Stomach (tissue), 9 donors: Measurements from ENCODE around the gene GCHFR. TPM values are rescaled to one million over a fixed set of nuclear protein-coding genes. Genes with fewer than 3 reads are reported as not detected.

Source experiments
- DNase-seq, 2 donors: peaks; one replicate each; pipeline versions ENCODE4 v3.0.0 to v3.0.0-alpha.2; 2013 to 2019
- H3K27ac ChIP-seq, 5 donors: fragments of 200-600 bp in 4 of 5; sonication (generic) in 4 of 5; one replicate each; pipeline ENCODE4 v1.5.1; 2013 to 2019; ENCODE audit warnings: mild to moderate bottlenecking in 1 of 5, moderate library complexity in 1 of 5
- H3K27me3 ChIP-seq, 3 donors: fragments of 200-600 bp; sonication (generic); one replicate each; pipeline ENCODE4 v1.5.1; 2017 to 2019; ENCODE audit warnings: mixed run types in 1 of 3
- H3K36me3 ChIP-seq, 4 donors: fragments of 200-600 bp; sonication (generic); 1 replicate in 3 of 4; 2 replicates in 1 of 4; pipeline ENCODE4 v1.5.1; 2016 to 2019
- H3K4me1 ChIP-seq, 4 donors: fragments of 200-600 bp; sonication (generic); one replicate each; pipeline ENCODE4 v1.5.1; 2016 to 2019
- H3K4me3 ChIP-seq, 4 donors: fragments of 200-600 bp; sonication (generic) in 3 of 4; one replicate each; pipeline ENCODE4 v1.5.1; 2016 to 2019; ENCODE audit warnings: mild to moderate bottlenecking in 1 of 4
- H3K9me3 ChIP-seq, 4 donors: fragments of 200-600 bp; sonication (generic); one replicate each; pipeline ENCODE4 v1.5.1; 2016 to 2019
- EP300 ChIP-seq: sonication (generic); formaldehyde crosslinking; IDR thresholded peaks from one replicate; pipeline ENCODE4 v1.6.1; 2017; ENCODE audit warnings: antibody characterized with exemption
- POLR2A ChIP-seq, 4 donors: fragments of 450-650 bp; IDR thresholded peaks; one replicate each; pipeline ENCODE4 v1.6.1; 2016; ENCODE audit warnings: antibody characterized with exemption in 4 of 4, control low read depth in 2 of 4, mild to moderate bottlenecking in 1 of 4, moderate library complexity in 1 of 4
- POLR2AphosphoS5 ChIP-seq, 3 donors: sonication (generic); formaldehyde crosslinking; IDR thresholded peaks; one replicate each; pipeline ENCODE4 v1.6.1; 2016; ENCODE audit warnings: antibody characterized with exemption in 3 of 3
- WGBS, 5 donors: extraction: QIAGEN DNeasy Blood & Tissue Kit in 3 of 5; methylation state at CpG; one replicate each; pipeline versions ENCODE4 v1.1.5 to v1.1.7; 2013 to 2018; 5-methylcytosine and 5-hydroxymethylcytosine counted together
- intact Hi-C: fragments of 100-400 bp; cut with DNase I; formaldehyde crosslinking; loops from one replicate; pipeline ENCODE4 v1.15.1; 2023; ENCODE audit warnings: low total_unique reads
- polyA plus RNA-seq, 3 donors: library from polyadenylated mRNA; stranded (reverse); fragments of 200-250 nt; gene quantifications; one replicate each; pipeline ENCODE4 v1.2.3, GENCODE V29; 2013
- total RNA-seq, 5 donors: library from RNA; depleted of rRNA; stranded (reverse); fragments of >200 nt; gene quantifications; one replicate each; pipeline versions ENCODE4 v1.1.0 to v1.2.3, GENCODE V29; 2014 to 2016
- TF ChIP-seq, protein P1 (sequence below), 7 experiments: fragments of 450-650 bp in 4 of 7; fragments of 200-600 bp in 3 of 7; sonication (generic) in 3 of 7; IDR thresholded peaks; one replicate each; pipeline ENCODE4 v1.5.1; 2016 to 2019; ENCODE audit warnings: antibody characterized with exemption in 7 of 7, control low read depth in 2 of 7, mild to moderate bottlenecking in 1 of 7
- donor health status: healthy with polysubstance abuse.
- donor health status: Bipolar disorder and iron deficiency.
- donor health status: healthy.

GCHFR gene
- total and polyA plus RNA-seq, 8 donors: 1.3 to 37.4 (median 17.5) TPM; not detected in 2

DNA sequence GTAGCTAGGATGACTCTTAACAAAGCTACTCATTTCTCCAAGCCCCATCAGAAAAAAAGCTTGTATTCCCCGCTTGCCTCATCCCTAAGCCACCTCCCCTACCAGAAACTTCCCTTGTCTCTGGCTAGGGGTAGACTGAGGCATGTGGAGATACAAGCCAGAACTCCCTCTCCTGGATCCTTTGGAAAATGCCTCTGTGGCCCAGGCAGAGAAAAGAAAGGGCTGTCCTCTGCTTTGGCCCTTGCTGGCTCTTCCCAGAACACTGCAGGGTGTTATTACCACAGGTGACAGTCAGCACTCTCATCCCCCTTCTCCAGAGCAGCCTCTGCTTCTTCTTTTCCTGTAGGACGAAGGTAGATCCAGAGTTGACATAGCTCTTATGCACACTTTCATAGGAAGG lies 24.0 kb upstream of the GCHFR start:
- no peak for DNase-seq
- Histone ChIP-seq H3K36me3 (peaks cover 69 to 100% (median 100%) of the 10 kb centered on the region in 4 donors), H3K9me3 (no peaks in the 10 kb centered on the region), H3K4me3 (no peak overlapping the region), H3K4me1 (no peaks in the 10 kb centered on the region), H3K27me3 (no peaks in the 10 kb centered on the region), H3K27ac (no peak overlapping the region)
- no peak for TF ChIP-seq POLR2A (IDR thresholded peaks at IDR 0.05)
- no peak for TF ChIP-seq EP300
- no peak for TF ChIP-seq POLR2AphosphoS5 (IDR thresholded peaks at IDR 0.05)
- TF ChIP-seq, protein P1, sequence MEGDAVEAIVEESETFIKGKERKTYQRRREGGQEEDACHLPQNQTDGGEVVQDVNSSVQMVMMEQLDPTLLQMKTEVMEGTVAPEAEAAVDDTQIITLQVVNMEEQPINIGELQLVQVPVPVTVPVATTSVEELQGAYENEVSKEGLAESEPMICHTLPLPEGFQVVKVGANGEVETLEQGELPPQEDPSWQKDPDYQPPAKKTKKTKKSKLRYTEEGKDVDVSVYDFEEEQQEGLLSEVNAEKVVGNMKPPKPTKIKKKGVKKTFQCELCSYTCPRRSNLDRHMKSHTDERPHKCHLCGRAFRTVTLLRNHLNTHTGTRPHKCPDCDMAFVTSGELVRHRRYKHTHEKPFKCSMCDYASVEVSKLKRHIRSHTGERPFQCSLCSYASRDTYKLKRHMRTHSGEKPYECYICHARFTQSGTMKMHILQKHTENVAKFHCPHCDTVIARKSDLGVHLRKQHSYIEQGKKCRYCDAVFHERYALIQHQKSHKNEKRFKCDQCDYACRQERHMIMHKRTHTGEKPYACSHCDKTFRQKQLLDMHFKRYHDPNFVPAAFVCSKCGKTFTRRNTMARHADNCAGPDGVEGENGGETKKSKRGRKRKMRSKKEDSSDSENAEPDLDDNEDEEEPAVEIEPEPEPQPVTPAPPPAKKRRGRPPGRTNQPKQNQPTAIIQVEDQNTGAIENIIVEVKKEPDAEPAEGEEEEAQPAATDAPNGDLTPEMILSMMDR (IDR thresholded peaks at IDR 0.05): no peak
- intact Hi-C loops: no loop called here
- 96 to 97% (median 96%) methylated on average over 2 of the region's 2 CpGs for WGBS, 5 donors

DNA sequence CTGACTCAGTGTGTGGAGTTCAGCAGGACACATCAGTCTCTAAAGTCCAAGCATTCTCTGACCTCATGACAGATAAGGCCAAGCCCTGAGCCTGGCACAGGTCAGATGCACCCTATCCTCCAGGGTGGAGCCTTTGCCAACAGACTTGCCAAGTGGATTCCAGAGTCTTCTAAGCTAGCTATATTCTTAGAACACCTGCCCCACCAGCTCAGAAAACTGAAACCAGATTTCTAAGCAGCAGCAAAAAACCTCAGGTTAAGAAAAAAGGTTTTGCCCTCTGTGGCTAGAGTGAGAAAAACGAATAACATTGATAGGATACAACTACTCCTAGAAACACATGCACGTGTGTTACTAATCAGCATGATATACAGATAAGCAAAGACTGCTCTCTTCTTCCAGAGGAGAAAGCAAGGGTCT lies 20.4 kb upstream of the GCHFR start:
- Histone ChIP-seq H3K36me3 (peaks cover 50 to 94% (median 93%) of the 10 kb centered on the region in 4 donors), H3K4me3 (no peak overlapping the region), H3K9me3 (no peaks in the 10 kb centered on the region), H3K4me1 (peaks cover 0 to 7% (median 0%) of the 10 kb centered on the region in 4 donors), H3K27me3 (no peaks in the 10 kb centered on the region), H3K27ac (peak overlapping the region in 1 of 5 donors; percentile 49)
- no peak for DNase-seq
- TF ChIP-seq EP300: no peak
- TF ChIP-seq, protein P1 (IDR thresholded peaks at IDR 0.05): no peak
- intact Hi-C loops: no loop called here
- 44 to 67% (median 45%) methylated on average over 2 of the region's 2 CpGs for WGBS, 5 donors

DNA sequence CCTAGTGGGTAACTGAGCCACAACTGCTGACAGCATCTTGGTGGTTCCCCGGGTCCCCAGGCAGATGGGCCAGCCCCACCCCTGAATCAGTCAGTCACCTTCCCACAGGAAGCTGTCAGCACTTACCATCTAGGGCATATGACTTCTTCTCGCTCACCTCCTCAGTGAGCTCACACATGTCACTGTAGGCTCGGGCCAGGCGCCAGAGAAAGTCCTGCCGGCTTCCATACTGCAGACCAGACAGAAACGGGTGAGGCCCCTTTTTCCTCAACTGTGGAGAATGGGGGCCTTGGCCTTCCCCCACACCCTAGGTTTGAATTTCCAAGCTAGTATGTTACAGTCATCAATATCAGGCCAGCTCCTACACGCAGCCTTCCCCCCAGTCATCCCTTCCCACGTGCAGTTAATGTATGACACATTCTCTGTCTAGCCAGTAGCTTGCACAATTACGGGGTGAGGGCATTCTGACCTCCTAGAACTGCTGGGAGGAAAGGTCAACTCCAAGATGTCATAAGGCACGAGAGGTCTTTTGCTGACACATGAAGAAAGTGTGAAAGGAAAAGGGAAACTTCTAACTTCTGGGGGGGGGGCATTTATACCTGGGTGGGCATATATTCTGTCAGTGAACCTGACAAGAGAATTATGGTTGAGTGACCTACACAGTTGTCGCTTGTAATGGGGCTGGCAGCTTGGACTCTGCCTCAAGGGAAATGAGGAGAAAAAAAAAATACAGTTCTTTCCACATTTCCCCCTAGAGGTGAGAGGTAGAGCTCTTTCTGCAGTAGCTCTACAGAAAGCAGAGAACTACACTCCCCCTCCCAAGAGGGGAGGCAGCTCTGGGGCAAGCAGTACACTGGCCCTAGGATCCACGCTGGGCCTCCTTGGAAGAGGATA lies 19.7 kb upstream of the GCHFR start:
- Histone ChIP-seq H3K27me3 (no peaks in the 10 kb centered on the region), H3K4me1 (peaks cover 0 to 7% (median 0%) of the 10 kb centered on the region in 4 donors), H3K27ac (peak overlapping the region in 3 of 5 donors; percentile 7 to 49 (median 11)), H3K36me3 (peaks cover 53 to 94% (median 93%) of the 10 kb centered on the region in 4 donors), H3K9me3 (no peaks in the 10 kb centered on the region), H3K4me3 (no peak overlapping the region)
- TF ChIP-seq POLR2AphosphoS5 (IDR thresholded peaks at IDR 0.05) (no peak), POLR2A (IDR thresholded peaks at IDR 0.05) (no peak), EP300 (no peak)
- TF ChIP-seq, protein P1 (IDR thresholded peaks at IDR 0.05): no peak
- intact Hi-C loops: no loop called here
- no peak for DNase-seq
- WGBS, 5 donors: 73 to 84% (median 75%) methylated on average over 12 of the region's 12 CpGs

- DNase-seq: no peak
- TF ChIP-seq POLR2A (IDR thresholded peaks at IDR 0.05): no peak
- TF ChIP-seq, protein P1 (IDR thresholded peaks at IDR 0.05): no peak
- TF ChIP-seq POLR2AphosphoS5 (IDR thresholded peaks at IDR 0.05): no peak
- no peaks in the 10 kb centered on the region for H3K27me3 ChIP-seq
- no peak overlapping the region for H3K4me3 ChIP-seq
- intact Hi-C loops: no loop called here
- peaks cover 0 to 7% (median 0%) of the 10 kb centered on the region in 4 donors for H3K4me1 ChIP-seq
- H3K9me3 ChIP-seq: no peaks in the 10 kb centered on the region
- WGBS, 5 donors: 77 to 82% (median 79%) methylated on average over 5 of the region's 5 CpGs
- H3K36me3 ChIP-seq: peaks cover 53 to 94% (median 93%) of the 10 kb centered on the region in 4 donors
- no peak overlapping the region for H3K27ac ChIP-seq
Observed at GRCh38 chr15:40744815-40745152, 19.1 kb upstream of the GCHFR start.
